Measurements from ENCODE around the gene TRIP12.
"Not testable (repeated sequence)": the region's sequence is repeated elsewhere in the genome, so short reads cannot be mapped to it uniquely, and the experiment has no call there.

TRIP12 gene

GRCh38 chr2:229757462-229757861, 164.3 kb downstream of the TRIP12 start:
- DNase-seq, result not testable (repeated sequence)

- no peak for DNase-seq
These were observed 168.7 kb downstream of the TRIP12 start for GRCh38 chr2:229752970-229753729.

- DNase-seq, result no peak
These were observed 172.0 kb downstream of the TRIP12 start for GRCh38 chr2:229749779-229750178.

- DNase-seq, result no peak
These were observed 172.9 kb downstream of the TRIP12 start for GRCh38 chr2:229748950-229749349.

DNA sequence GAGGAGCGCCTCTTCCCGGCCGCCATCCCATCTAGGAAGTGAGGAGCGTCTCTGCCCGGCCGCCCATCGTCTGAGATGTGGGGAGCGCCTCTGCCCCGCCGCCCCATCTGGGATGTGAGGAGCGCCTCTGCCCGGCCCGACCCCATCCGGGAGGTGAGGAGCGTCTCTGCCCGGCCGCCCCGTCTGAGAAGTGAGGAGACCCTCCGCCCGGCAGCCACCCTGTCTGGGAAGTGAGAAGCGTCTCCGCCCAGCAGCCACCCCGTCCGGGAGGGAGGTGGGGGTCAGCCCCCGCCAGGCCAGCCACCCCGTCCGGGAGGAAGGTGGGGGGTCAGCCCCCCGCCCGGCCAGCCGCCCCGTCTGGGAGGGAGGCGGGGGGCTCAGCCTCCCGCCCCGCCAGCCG, 179.1 kb downstream of the TRIP12 start:
- not testable (repeated sequence) for DNase-seq

- DNase-seq, result no peak
These were observed 181.5 kb downstream of the TRIP12 start for GRCh38 chr2:229740279-229740678.

DNA sequence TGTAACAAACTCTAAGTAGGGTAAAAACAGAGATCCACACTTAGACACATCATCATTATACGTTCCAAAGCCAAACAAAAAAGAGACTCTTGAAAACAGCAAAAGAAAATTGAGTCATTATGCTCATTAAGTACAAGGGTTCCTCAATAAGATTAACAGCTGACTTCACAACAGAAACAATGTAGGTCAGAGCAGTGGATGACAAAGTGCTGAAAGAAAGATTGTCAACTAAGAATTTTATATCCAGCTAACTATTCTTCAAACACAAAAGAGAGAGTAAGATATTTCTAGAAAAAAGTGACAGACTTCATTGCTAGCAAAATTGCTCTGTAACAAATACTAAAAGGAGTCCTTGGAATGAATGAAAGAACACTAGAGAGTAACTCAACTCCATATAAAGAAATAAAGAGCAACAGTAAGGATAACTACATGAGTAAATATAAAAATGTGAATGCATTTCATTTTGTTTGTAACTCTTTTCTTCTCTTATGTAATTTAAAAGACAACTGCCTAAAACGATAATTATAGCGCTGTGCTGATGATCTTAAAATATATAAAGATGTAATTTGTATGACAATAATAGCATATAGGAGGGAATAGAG, 183.7 kb downstream of the TRIP12 start:
- no peak for DNase-seq

DNA sequence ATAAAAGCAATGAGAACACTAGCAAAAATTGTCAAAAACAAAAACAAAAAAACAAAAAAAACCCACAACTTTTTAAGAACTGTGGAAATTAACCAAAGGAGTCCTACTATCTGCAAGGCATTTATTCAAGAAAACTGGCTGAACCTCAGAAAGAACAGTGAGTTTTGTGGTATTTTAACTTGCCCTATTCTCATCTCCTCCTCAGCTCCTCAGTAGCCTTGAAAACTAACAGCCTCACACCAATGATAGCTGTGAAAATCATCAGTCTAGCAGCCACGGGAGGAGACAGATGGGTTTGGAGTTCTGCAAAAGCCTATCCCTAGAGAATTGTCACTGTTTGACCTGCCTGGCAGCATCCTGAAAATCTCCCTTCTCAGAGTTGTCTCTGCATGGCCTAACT, 187.4 kb downstream of the TRIP12 start:
- DNase-seq, result no peak

DNA sequence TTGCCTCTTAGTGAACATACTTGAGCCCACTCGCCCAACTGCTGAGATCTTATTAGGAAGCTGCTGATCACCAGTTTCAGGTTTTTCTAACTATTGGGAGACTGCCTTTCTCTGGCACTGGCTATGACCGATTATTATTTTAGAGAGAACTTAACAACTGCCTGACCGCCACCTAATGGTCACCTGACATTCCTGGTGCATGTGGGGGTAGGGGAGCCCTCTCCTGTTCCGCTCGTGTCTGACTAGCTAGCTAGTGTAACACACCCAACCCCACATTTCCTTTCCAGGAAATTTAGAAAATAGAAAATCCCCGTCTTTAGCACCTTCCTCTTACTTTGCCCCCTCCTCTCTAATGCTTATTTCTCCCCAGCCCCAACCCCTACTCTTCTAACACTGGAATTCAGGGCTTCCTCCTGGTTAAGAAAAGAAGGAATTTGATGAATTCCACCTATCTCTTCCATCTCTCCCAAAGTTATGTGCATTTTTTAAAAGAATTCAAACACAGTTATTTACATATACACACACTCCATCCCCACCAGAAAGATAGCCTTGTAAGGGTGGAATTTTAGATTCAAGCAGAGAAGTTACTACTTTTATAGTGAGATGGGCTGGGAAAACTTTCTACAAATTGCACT, 188.1 kb downstream of the TRIP12 start:
- DNase-seq, result no peak

GRCh38 chr2:229732897-229733296, 188.9 kb downstream of the TRIP12 start:
- no peak for DNase-seq

GRCh38 chr2:229731916-229732315, 189.9 kb downstream of the TRIP12 start:
- no peak for DNase-seq

GRCh38 chr2:229731363-229731762, 190.4 kb downstream of the TRIP12 start:
- no peak for DNase-seq

- no peak for DNase-seq
These were observed 193.4 kb downstream of the TRIP12 start for GRCh38 chr2:229728370-229728769.

GRCh38 chr2:229726643-229727042, 195.2 kb downstream of the TRIP12 start:
- no peak for DNase-seq

- DNase-seq, result no peak
These were observed 195.9 kb downstream of the TRIP12 start for GRCh38 chr2:229725716-229726574.

- not testable (repeated sequence) for DNase-seq
These were observed 198.6 kb downstream of the TRIP12 start for GRCh38 chr2:229723192-229723591.

DNA sequence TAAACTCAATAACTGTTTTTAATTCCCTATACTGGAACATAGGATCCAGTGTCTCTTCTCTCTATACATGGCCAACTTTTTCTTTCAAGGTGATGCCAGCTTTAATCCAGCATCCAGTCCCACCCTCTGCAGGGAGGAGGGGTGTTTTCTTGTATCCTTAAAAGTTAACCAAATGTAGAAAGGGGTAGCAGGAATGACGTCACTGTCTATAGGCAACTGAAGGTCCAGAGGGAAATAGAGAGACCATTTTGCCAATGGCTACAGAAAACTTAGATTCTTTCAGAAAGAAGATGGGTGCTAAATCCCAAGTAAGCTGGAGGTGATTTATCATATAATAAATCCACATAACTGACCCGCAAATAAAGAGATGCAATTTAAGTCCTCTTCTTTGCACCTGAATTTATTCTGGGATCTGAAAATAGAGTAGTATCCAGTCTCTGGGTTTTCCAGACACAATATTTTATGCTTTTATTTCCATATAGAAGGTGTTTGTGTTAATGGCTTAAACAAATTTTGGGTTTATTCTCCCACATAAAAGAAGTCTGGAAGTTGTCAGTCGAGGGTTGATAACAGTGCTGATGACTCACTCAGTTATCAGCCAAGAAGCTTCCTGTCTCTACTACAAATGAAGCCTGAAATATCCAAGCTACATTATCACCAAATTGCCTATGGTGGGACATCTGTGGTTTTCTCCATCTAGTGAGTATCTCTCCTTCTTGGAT, 201.7 kb downstream of the TRIP12 start:
- DNase-seq, result no peak

DNA sequence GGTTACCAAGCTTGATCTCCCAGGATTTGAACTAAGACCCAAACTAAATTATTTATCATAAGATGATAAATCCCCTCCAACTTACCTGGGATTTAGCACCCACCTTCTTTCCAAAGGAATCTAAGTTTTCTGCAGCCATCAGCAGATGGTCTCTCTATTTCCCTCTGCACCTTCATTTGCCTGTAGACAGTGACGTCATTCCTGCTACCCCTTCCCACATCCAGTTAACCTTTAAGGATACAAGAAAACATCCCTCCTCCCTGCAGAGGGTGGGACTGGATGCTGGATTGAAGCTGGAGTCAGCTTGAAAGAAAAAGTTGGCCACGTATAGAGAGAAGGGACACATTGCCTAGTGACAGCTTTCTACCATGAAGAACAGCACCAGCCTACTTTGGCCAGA, 203.8 kb downstream of the TRIP12 start:
- no peak for DNase-seq

- DNase-seq, result no peak
These were observed 205.8 kb downstream of the TRIP12 start for GRCh38 chr2:229715895-229716507.

- peak; percentile 18 for DNase-seq
These were observed 206.9 kb downstream of the TRIP12 start for GRCh38 chr2:229714736-229715541.

DNA sequence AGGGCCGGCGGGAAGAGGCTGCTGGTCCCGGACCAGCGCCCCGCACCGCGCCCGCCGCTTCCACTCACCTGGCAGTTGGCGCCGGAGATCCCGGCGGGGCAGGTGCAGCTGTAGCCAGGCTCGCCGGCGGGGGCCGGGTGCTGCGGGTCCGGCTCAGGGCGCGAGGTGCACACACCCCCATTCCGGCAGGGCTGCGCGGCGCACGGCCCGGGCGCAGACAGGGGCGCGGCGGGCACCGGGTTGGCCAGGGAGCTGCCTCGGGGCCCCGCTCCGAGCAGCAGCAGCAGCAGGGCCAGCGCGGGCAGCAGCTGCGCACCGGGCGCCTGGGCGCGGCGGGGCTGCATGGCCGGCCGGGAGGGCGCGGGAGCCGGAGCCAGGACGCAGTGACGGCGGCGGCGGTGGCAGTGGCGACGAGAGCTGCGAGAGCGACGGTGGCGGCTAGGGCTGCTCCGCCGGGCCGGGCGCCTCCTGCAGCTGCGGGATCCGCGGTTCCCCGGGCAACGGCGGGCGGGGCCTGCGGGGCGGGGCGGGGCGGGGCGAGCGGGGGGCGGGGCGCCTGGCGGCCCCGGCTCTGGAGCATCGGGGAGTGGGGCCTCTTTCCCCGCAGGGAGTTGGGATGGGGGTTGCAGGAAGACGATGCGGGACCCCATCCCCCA, 207.6 kb downstream of the TRIP12 start, which contains the start of gene DNER:
Gene DNER (minus strand): TSS at position 476 of the 656 bp plus-strand sequence. CDS start 132 bp downstream, at position 344.
- DNase-seq, result peak; percentile 28

Measured in activated effector memory CD4-positive, alpha-beta T cell treated with Interleukin-2 at 50 U/mL for 16 hours (primary cell).